ENCODE results near the gene TSC2. TPM values are rescaled to one million over a fixed set of nuclear protein-coding genes. Genes with fewer than 3 reads are reported as not detected.

Gene TSC2
- total RNA-seq, 4 donors from 2014 or later = 75.4 to 507 (median 111) TPM

GRCh38 chr16:2037647-2038381, 10.0 kb upstream of the TSC2 start:
- H3K4me1 ChIP-seq = peaks cover 0 to 92% (median 79%) of the 10 kb centered on the region in 4 donors

DNA sequence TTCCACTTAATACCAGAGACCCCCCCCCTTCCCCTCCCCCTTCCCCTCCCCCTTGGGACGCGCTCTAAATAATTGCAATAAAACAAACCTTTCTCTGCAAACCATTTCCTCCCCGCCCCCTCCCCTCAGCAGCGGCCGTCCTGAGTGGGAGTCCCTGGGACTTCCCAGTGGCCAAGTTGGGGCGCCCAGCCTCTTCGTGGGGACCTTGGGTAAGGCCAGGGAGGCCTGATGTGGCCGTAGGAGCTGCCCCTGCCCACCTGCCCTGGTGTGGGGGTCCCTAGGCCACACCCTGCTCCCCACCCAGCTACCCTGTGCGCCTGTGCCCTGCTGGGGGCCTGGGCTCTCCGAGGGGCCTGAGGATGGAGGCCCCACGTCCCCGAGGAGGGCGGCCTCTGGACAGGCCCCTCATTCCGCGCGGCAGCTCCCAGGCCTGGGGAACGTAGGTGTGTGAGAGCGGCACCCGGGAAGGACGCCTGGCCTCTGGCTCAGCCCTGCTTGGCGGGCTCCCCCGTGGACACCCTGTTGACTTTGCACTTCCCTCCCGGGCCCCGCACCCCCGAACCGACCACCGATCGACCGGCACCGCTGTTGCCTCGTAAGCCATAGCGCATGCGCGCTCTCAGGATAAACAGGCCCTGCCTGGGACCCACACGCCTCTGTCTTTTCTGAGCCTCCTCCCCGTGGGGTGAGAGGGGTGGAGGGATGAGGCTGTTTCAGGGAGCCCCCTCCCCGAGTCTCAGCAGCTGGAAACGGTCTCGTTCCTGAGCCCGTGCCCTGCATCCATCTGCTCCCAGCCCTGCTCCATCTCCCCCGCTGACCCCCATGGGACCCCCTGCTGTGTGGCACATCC, 9.2 kb upstream of the TSC2 start:
- TF ChIP-seq CTCF (IDR thresholded peaks at IDR 0.05) (no peak), EP300 (IDR thresholded peaks at IDR 0.05) (no peak), POLR2A (IDR thresholded peaks at IDR 0.05) (no peak)
- Histone ChIP-seq H3K27me3 (no peaks in the 10 kb centered on the region), H3K27ac (peak overlapping the region; percentile 67 to 99 (median 88)), H3K36me3 (peaks cover 0 to 13% (median 0%) of the 10 kb centered on the region in 3 donors), H3K4me1 (peaks cover 0 to 92% (median 71%) of the 10 kb centered on the region in 4 donors), H3K4me3 (peak overlapping the region in 1 of 4 donors; percentile 11), H3K9me3 (no peaks in the 10 kb centered on the region)
- 45 to 53% methylated on average over 17 to 33 of the region's 41 CpGs for WGBS, 2 donors
- DNase-seq (ENCODE audit: low spot score in 2 of 2) = no peak

More at GRCh38 chr16:2037647-2038381, 10.0 kb upstream of the TSC2 start:
- Histone ChIP-seq H3K36me3 (peaks cover 0 to 6% (median 0%) of the 10 kb centered on the region in 3 donors), H3K4me3 (no peak overlapping the region), H3K27ac (peak overlapping the region; percentile 69 to 99 (median 88)), H3K9me3 (no peaks in the 10 kb centered on the region), H3K27me3 (no peaks in the 10 kb centered on the region)
- 53 to 63% methylated on average over 22 to 27 of the region's 29 CpGs for WGBS, 2 donors
- no peak for DNase-seq (ENCODE audit: low spot score in 2 of 2)
- TF ChIP-seq CTCF (IDR thresholded peaks at IDR 0.05) = no peak
- no peak for TF ChIP-seq EP300 (IDR thresholded peaks at IDR 0.05)
- TF ChIP-seq POLR2A (IDR thresholded peaks at IDR 0.05) = no peak

- peak overlapping the region; percentile 67 to 99 (median 88) for H3K27ac ChIP-seq
- no peak overlapping the region for H3K4me3 ChIP-seq
- H3K9me3 ChIP-seq = no peaks in the 10 kb centered on the region
- peak; percentile 70 to 72 for DNase-seq (ENCODE audit: low spot score in 2 of 2)
- H3K36me3 ChIP-seq = peaks cover 0 to 20% (median 0%) of the 10 kb centered on the region in 3 donors
- 35 to 41% methylated on average over 23 to 28 of the region's 29 CpGs for WGBS, 2 donors
- peaks cover 0 to 95% (median 67%) of the 10 kb centered on the region in 4 donors for H3K4me1 ChIP-seq
- H3K27me3 ChIP-seq = no peaks in the 10 kb centered on the region
- TF ChIP-seq POLR2A (IDR thresholded peaks at IDR 0.05) (no peak), CTCF (IDR thresholded peaks at IDR 0.05) (no peak), EP300 (IDR thresholded peaks at IDR 0.05) (no peak)
Observed at GRCh38 chr16:2039274-2040031, 8.3 kb upstream of the TSC2 start.

GRCh38 chr16:2040041-2040786, 7.6 kb upstream of the TSC2 start:
- Histone ChIP-seq H3K4me3 (no peak overlapping the region), H3K36me3 (peaks cover 0 to 27% (median 0%) of the 10 kb centered on the region in 3 donors), H3K27me3 (no peaks in the 10 kb centered on the region), H3K4me1 (peaks cover 0 to 90% (median 59%) of the 10 kb centered on the region in 4 donors), H3K27ac (peak overlapping the region; percentile 67 to 99 (median 88)), H3K9me3 (no peaks in the 10 kb centered on the region)
- 67 to 78% methylated on average over 11 to 21 of the region's 24 CpGs for WGBS, 2 donors
- TF ChIP-seq CTCF (IDR thresholded peaks at IDR 0.05) = no peak
- TF ChIP-seq POLR2A (IDR thresholded peaks at IDR 0.05) = no peak
- no peak for TF ChIP-seq EP300 (IDR thresholded peaks at IDR 0.05)
- no peak for DNase-seq (ENCODE audit: low spot score in 2 of 2)
